ENCODE results near the gene SLC35C1. TPM values are rescaled to one million over a fixed set of nuclear protein-coding genes. Genes with fewer than 3 reads are reported as not detected.

SLC35C1 gene
- total and polyA plus RNA-seq, 8 donors = 6.6 to 30.7 (median 7.7) TPM

DNA sequence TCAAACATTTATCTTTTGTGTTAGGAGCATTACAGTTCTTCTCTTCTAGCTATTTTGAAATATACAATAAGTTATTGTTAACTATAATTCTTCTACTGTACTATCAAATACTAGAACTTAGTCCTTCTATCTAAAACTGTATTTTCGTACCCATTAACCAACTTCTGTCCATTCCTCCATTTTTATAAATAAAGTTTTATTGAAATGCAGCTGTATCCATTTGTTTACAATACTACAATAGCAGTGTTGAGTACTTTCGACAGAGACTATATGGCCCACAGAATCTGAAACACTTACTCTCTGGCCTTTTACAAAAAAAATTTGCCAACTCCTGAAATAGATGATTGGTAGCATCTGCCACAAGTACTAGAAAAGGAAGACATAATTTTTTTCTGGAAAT lies 4.7 kb upstream of the SLC35C1 start:
- Histone ChIP-seq H3K9me3 (no peaks in the 10 kb centered on the region), H3K4me3 (no peak overlapping the region), H3K27me3 (peaks cover 0 to 3% of the 10 kb centered on the region in 2 donors), H3K4me1 (peaks cover 6 to 18% of the 10 kb centered on the region in 2 donors), H3K27ac (no peak overlapping the region), H3K36me3 (no peaks in the 10 kb centered on the region)
- TF ChIP-seq, protein P1, sequence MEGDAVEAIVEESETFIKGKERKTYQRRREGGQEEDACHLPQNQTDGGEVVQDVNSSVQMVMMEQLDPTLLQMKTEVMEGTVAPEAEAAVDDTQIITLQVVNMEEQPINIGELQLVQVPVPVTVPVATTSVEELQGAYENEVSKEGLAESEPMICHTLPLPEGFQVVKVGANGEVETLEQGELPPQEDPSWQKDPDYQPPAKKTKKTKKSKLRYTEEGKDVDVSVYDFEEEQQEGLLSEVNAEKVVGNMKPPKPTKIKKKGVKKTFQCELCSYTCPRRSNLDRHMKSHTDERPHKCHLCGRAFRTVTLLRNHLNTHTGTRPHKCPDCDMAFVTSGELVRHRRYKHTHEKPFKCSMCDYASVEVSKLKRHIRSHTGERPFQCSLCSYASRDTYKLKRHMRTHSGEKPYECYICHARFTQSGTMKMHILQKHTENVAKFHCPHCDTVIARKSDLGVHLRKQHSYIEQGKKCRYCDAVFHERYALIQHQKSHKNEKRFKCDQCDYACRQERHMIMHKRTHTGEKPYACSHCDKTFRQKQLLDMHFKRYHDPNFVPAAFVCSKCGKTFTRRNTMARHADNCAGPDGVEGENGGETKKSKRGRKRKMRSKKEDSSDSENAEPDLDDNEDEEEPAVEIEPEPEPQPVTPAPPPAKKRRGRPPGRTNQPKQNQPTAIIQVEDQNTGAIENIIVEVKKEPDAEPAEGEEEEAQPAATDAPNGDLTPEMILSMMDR (IDR thresholded peaks at IDR 0.05) = no peak
- no peak for ATAC-seq
- DNase-seq = no peak
- intact Hi-C loops (cut with DNase I) = no loop called here

DNA sequence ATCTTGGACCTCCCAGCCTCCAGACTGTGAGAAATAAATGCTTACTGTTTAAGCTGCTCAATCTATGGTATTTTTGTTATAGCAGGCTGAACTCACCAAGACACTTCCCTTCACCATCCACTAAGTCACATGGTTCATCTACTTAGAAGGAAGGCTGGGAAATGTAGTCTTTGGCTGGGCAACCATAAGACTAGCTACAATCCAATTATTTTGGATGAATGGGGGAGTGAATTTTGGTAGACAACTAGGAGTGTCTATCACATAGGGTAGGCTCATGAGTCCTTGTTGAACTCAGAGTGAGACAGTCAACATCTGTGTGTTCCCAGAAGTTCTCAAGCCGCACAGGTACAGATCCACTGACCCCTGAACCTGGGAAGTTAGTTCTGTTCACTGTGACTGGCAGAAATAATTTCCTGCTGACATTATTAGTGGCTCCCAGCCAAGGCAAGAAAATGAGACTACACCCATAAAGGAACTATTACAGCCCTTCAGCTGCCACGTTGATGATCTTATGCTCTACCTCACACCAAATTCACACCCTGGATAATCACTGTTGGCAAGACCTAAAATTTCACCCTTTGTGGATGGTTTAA lies 3.1 kb upstream of the SLC35C1 start:
- Histone ChIP-seq H3K27me3 (peaks cover 0 to 3% of the 10 kb centered on the region in 2 donors), H3K36me3 (no peaks in the 10 kb centered on the region), H3K4me3 (no peak overlapping the region), H3K9me3 (no peaks in the 10 kb centered on the region), H3K4me1 (peaks cover 20 to 33% of the 10 kb centered on the region in 2 donors), H3K27ac (no peak overlapping the region)
- intact Hi-C loops (cut with DNase I) = no loop called here
- TF ChIP-seq, protein P1 (IDR thresholded peaks at IDR 0.05) = no peak
- ATAC-seq (no peak), DNase-seq (no peak)

DNA sequence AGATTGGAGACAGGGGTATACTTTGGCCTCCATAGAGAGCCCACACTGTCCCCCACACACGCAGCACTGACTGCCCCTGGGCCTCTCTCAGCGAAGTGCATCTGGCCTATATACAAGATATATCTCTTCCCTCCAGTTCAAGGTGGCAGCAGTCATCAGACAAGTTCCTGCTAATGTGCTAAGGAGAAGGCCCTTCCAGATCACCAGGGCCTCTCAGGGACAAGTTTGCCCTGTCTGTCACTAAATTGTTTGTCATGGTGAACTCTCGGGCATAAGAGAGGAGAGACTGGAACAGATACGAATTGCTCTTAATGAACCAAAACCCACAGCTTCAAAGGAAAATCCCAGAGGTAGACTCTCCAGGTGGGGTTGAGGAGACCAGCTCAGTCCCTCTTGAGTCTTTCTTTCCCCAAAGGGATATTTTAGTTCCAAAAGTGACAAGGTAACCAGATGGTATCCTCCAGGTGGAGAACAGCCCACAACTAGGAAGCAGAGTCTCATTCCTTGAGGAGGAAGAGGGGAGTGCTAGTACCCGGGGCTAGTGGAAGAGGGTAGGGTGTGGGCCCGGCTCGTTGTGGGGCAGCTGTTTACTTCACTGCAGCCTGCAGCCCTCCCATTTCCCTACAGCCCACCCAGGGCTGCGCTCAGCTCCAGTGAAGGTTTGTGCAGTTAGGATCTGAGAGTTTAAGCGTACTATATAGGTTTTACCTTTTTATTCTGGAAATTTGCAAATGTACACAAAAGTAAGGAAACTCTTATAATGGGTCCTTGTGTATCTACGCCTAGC lies 2.2 kb upstream of the SLC35C1 start:
- DNase-seq (no peak), ATAC-seq (no peak)
- Histone ChIP-seq H3K4me1 (peaks cover 28 to 42% of the 10 kb centered on the region in 2 donors), H3K27ac (no peak overlapping the region), H3K27me3 (peaks cover 0 to 3% of the 10 kb centered on the region in 2 donors), H3K36me3 (peaks cover 0 to under 1% of the 10 kb centered on the region in 2 donors), H3K4me3 (no peak overlapping the region), H3K9me3 (no peaks in the 10 kb centered on the region)
- intact Hi-C loops (cut with DNase I) = no loop called here
- TF ChIP-seq, protein P1 (IDR thresholded peaks at IDR 0.05) = no peak

DNA sequence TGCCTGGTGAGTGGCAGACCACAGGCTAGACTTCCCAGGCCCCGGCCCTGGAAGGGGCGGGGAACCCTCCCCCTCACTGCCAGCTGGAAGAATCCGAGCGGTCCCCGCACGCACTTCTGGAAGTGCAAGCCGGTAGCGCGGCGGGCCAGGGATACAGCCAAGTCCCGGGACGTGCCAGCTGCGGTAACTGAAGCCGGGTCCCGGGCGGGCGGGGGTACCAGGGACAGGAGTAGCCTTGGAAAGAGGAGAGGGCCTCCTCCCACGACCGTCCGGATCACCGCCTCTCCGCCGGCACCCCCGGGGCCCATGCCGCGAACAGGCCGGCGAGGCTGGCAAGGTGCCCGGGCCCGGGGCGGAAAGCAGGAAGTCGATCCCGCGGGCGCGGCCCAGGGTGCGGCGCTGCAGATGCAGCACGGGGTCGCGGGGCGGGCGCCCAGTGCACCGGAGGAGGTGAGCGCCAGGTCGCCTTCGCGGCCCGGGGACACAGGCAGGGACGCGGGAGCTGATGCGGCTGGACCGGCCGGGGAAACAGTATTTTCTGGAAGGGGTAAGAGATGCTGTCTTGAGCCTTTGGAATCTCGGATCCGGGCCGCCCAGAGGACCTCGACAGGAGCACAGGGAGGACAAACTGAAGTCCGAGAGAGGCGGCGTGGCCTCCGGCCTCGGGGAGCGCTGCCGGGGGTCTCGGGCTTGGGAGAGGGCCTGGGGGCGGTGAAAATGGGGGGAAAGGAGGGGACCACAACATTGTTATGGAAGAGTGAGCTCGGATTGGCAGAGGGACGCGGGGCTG lies 783 bp upstream of the SLC35C1 start:
- Histone ChIP-seq H3K36me3 (peaks cover 0 to 15% of the 10 kb centered on the region in 2 donors), H3K27ac (peak overlapping the region; percentile 89 to 92), H3K27me3 (peaks cover 0 to 3% of the 10 kb centered on the region in 2 donors), H3K9me3 (no peaks in the 10 kb centered on the region), H3K4me3 (peak overlapping the region; percentile 70 to 88), H3K4me1 (peaks cover 31 to 55% of the 10 kb centered on the region in 2 donors)
- DNase-seq (peak; percentile 49 to 97 (median 83)), ATAC-seq (peak; percentile 70)
- TF ChIP-seq, protein P1 (IDR thresholded peaks at IDR 0.05) = no peak
- intact Hi-C loops (cut with DNase I) = no loop called here
